Measurements from ENCODE around the gene TMEM156.

The TMEM156 gene

DNA sequence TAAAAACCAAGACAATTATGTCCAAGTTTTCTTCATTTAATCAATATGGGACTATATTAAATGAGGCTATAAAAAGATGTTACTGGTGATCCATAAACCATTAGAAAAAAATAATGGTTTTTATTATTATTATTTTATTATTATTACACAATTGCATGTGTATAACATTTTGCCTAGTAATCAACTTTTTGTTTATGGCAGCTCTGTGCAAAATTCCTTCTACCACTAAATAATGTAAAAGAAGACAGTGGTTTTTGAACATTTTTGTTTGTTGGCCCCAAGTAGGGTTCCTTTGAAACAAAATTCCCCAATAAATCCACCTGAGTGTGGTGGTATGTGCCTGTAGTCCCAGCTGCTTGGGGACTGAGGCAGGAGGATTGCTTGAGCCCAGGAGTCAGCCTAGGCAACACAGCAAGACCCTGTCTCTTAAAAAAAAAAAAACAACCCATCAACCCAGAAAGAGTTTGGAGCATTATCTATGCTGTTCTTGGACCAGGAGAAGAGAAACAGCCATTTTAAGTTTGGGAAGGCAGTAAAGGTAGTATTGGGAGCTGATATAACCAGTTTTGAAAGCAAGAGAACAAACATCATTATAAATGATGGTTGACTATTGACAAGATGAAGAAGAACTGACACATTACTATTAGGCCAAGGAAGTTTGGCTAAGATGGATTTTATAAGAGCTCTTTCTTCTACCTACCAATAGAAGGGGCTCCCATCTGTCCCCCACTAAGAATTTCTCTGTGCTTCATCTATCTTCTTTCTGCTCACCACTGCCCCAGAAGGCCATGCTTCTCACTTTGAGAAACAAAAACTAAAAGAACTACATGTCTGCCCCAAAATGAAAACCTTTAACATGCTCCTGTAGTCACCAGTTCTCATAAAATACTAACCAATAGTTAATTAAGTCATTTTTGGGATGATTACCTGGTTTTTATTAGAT, 2.2 kb downstream of the TMEM156 start:
- Histone ChIP-seq H3K4me1 (ENCODE audit: control insufficient read depth, insufficient read depth, low read length) (no peaks in the 10 kb centered on the region), H3K4me3 (ENCODE audit: insufficient read depth, low read depth, low read length) (no peak overlapping the region), H3K36me3 (ENCODE audit: control insufficient read depth, insufficient read depth, low read length) (no peaks in the 10 kb centered on the region)

DNA sequence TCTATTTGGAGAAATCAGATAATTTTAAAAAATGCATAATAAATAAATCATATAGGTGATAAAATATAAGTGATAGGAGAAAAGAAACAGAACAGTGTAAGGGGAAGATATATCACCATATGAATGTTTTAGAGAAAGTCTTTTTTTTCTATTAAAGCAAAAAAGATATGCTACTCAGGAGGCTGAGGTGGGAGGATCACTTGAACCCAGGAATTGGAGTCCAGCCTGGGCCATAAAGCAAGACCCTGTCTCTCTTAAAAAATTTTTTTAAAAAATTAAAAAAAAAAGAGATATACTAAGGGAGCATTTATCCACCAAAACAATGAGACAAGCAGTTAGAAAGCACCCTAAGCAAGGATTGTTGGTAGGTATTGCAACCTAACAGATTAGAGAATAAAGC, 6.1 kb downstream of the TMEM156 start:
- H3K4me3 ChIP-seq (ENCODE audit: insufficient read depth, low read depth, low read length), result no peak overlapping the region
- no peaks in the 10 kb centered on the region for H3K4me1 ChIP-seq (ENCODE audit: control insufficient read depth, insufficient read depth, low read length)
- no peaks in the 10 kb centered on the region for H3K9me3 ChIP-seq (ENCODE audit: control insufficient read depth, low read length)
- no peaks in the 10 kb centered on the region for H3K36me3 ChIP-seq (ENCODE audit: control insufficient read depth, insufficient read depth, low read length)
- no peak overlapping the region for H3K27ac ChIP-seq (ENCODE audit: insufficient read depth, low read depth, low read length, poor library complexity, severe bottlenecking)
- H3K27me3 ChIP-seq (ENCODE audit: control insufficient read depth, insufficient read depth, low read length, poor library complexity, severe bottlenecking), result no peaks in the 10 kb centered on the region

More for the DNA sequence above, 2.2 kb downstream of the TMEM156 start:
- H3K27me3 ChIP-seq (ENCODE audit: control insufficient read depth, insufficient read depth, low read length, poor library complexity, severe bottlenecking), result no peaks in the 10 kb centered on the region
- no peaks in the 10 kb centered on the region for H3K9me3 ChIP-seq (ENCODE audit: control insufficient read depth, low read length)
- no peak overlapping the region for H3K27ac ChIP-seq (ENCODE audit: insufficient read depth, low read depth, low read length, poor library complexity, severe bottlenecking)

DNA sequence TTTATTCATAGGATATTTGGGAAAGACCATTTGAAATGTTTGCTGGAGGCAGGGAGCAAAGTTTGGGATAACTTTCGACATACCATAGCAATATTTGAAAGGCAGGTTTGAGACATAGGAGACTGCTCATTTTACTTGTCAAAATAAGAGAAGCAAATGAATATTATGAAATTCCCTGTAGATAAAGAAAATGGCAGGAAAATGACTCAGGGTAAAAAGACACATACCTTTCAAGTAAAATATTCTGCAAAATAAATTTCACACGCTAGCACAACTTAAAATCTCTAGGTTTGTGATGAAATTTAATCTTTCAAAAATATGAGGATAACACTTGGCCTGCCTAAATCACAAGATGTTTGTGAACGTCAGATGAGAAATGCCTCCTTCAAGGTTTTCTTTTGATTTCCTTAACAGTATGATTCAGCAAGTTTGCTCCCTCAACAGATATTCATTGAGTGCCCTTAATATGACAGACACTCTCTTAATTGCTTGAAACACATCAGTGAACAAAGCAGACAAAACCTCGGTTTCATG, 6.6 kb downstream of the TMEM156 start:
- Histone ChIP-seq H3K27ac (ENCODE audit: insufficient read depth, low read depth, low read length, poor library complexity, severe bottlenecking) (no peak overlapping the region), H3K9me3 (ENCODE audit: control insufficient read depth, low read length) (no peaks in the 10 kb centered on the region), H3K36me3 (ENCODE audit: control insufficient read depth, insufficient read depth, low read length) (no peaks in the 10 kb centered on the region), H3K4me3 (ENCODE audit: insufficient read depth, low read depth, low read length) (no peak overlapping the region), H3K27me3 (ENCODE audit: control insufficient read depth, insufficient read depth, low read length, poor library complexity, severe bottlenecking) (no peaks in the 10 kb centered on the region), H3K4me1 (ENCODE audit: control insufficient read depth, insufficient read depth, low read length) (no peaks in the 10 kb centered on the region)
- WGBS, 2 experiments, result 90 to 93% methylated on average over 3 of the region's 4 CpGs

DNA sequence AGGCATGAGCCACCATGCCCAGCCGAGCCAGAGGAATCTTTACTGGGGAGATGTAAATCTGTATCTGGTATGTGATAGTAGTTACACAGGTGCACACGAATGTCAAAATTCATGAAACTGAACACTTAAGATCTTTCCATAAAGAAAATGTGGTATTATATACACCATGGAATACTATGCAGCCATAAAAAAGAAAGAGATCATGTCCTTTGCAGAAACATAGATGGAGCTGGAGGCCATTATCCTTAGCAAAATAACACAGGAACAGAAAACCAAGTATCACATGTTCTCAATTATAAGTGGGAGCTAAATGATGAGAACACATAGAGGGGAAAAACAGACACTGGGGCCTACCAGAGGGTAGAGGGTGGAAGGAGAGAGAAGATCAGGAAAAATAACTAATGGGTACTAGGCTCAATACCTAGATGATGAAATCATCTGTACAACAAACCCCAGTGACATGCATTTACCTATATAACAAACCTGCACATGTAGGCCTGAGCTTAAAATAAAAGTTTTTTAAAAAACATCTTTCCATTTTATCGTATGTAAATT, 7.8 kb downstream of the TMEM156 start:
- Histone ChIP-seq H3K9me3 (ENCODE audit: control insufficient read depth, low read length) (no peaks in the 10 kb centered on the region), H3K27me3 (ENCODE audit: control insufficient read depth, insufficient read depth, low read length, poor library complexity, severe bottlenecking) (no peaks in the 10 kb centered on the region), H3K4me3 (ENCODE audit: insufficient read depth, low read depth, low read length) (no peak overlapping the region), H3K27ac (ENCODE audit: insufficient read depth, low read depth, low read length, poor library complexity, severe bottlenecking) (no peak overlapping the region), H3K4me1 (ENCODE audit: control insufficient read depth, insufficient read depth, low read length) (no peaks in the 10 kb centered on the region), H3K36me3 (ENCODE audit: control insufficient read depth, insufficient read depth, low read length) (no peaks in the 10 kb centered on the region)
- WGBS, 2 experiments, result 88 to 94% methylated on average over 3 of the region's 3 CpGs

DNA sequence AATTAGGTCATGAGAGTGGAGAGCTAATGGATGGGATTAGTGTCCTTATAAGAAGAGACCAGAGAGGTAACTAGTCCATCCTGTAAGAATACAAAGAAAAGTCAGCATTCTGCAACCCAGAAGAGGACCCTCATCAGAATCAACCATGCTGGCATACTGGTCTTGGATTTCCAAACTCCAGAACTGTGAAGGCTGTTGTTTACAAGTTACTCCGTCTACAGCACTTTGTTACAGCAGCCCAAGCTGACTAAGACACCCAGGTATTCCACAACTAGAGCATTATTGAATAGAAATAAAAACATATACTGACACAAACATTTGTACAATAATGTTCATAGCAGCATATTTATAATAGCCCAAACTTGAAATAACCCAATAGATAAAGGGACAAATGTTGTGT, 9.2 kb downstream of the TMEM156 start:
- Histone ChIP-seq H3K27ac (ENCODE audit: insufficient read depth, low read depth, low read length, poor library complexity, severe bottlenecking) (no peak overlapping the region), H3K4me3 (ENCODE audit: insufficient read depth, low read depth, low read length) (no peak overlapping the region), H3K4me1 (ENCODE audit: control insufficient read depth, insufficient read depth, low read length) (no peaks in the 10 kb centered on the region), H3K36me3 (ENCODE audit: control insufficient read depth, insufficient read depth, low read length) (no peaks in the 10 kb centered on the region), H3K27me3 (ENCODE audit: control insufficient read depth, insufficient read depth, low read length, poor library complexity, severe bottlenecking) (no peaks in the 10 kb centered on the region), H3K9me3 (ENCODE audit: control insufficient read depth, low read length) (no peaks in the 10 kb centered on the region)
- WGBS, 2 experiments, result 89 to 92% methylated on average over 1 of the region's 1 CpG

DNA sequence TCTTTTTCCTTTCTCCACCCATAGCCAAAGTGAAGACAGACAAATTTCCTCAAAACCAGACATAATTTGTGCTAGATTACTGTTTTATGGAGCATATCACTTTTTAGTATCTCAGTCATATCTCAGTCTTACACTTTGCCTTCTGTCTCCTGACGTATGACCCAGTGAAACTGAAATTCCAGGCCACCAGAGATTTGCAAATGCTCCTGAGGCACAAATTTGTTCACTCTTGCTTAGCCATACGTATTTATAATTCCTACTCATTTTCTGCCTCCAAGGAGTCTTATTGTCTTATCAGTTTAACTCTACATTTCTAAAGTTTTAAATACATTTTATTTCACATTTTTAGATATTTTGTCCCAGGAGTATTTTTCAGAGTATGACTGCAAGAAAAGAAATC, 10.0 kb downstream of the TMEM156 start:
- H3K36me3 ChIP-seq (ENCODE audit: control insufficient read depth, insufficient read depth, low read length), result no peaks in the 10 kb centered on the region
- WGBS, 2 experiments, result 91 to 96% methylated on average over 2 of the region's 2 CpGs
- no peaks in the 10 kb centered on the region for H3K4me1 ChIP-seq (ENCODE audit: control insufficient read depth, insufficient read depth, low read length)

DNA sequence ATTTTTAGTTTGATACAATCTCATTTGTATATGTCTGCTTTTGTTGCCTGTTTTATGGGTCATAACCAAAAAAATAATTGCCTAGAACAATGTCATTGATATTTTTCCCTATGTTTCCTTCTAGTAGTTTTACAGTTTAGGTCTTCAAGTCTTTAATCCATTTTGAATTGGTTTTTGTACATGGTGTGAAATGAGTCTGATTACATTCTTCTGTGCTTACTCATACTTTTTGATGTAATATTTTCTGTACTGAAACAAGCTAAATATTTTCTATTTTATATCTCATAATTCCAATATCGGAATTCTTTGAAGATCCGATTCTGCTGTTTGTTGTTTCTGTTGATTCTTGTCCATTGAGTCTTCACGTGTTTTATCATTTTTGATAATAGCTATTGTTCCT, 10.6 kb downstream of the TMEM156 start:
- Histone ChIP-seq H3K27me3 (ENCODE audit: control insufficient read depth, insufficient read depth, low read length, poor library complexity, severe bottlenecking) (no peaks in the 10 kb centered on the region), H3K36me3 (ENCODE audit: control insufficient read depth, insufficient read depth, low read length) (no peaks in the 10 kb centered on the region), H3K4me3 (ENCODE audit: insufficient read depth, low read depth, low read length) (no peak overlapping the region), H3K4me1 (ENCODE audit: control insufficient read depth, insufficient read depth, low read length) (no peaks in the 10 kb centered on the region), H3K9me3 (ENCODE audit: control insufficient read depth, low read length) (no peaks in the 10 kb centered on the region), H3K27ac (ENCODE audit: insufficient read depth, low read depth, low read length, poor library complexity, severe bottlenecking) (no peak overlapping the region)
- WGBS, 2 experiments, result 93 to 95% methylated on average over 3 of the region's 3 CpGs

More for the DNA sequence above, 10.0 kb downstream of the TMEM156 start:
- H3K4me3 ChIP-seq (ENCODE audit: insufficient read depth, low read depth, low read length), result no peak overlapping the region
- no peak overlapping the region for H3K27ac ChIP-seq (ENCODE audit: insufficient read depth, low read depth, low read length, poor library complexity, severe bottlenecking)
- no peaks in the 10 kb centered on the region for H3K27me3 ChIP-seq (ENCODE audit: control insufficient read depth, insufficient read depth, low read length, poor library complexity, severe bottlenecking)
- no peaks in the 10 kb centered on the region for H3K9me3 ChIP-seq (ENCODE audit: control insufficient read depth, low read length)

DNA sequence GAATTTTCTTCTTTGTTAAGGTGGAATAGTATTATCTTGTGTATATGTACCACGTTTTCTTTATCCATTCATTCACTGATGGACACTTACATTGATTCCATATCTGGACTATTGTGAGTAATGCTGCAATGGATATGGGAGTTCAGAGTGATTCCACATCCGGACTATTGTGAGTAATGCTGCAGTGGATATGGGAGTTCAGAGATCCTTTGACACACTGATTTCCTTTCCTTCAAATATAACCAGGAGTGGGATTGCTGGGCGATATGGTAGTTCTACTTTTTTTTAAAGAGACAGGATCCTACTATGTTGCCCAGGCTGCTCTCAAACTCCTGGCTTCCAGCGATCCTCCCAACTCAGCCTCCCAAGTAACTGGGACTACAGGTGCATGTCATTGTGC, 12.1 kb downstream of the TMEM156 start:
- Histone ChIP-seq H3K4me3 (ENCODE audit: insufficient read depth, low read depth, low read length) (no peak overlapping the region), H3K36me3 (ENCODE audit: control insufficient read depth, insufficient read depth, low read length) (no peaks in the 10 kb centered on the region), H3K27ac (ENCODE audit: insufficient read depth, low read depth, low read length, poor library complexity, severe bottlenecking) (no peak overlapping the region), H3K4me1 (ENCODE audit: control insufficient read depth, insufficient read depth, low read length) (no peaks in the 10 kb centered on the region), H3K27me3 (ENCODE audit: control insufficient read depth, insufficient read depth, low read length, poor library complexity, severe bottlenecking) (no peaks in the 10 kb centered on the region), H3K9me3 (ENCODE audit: control insufficient read depth, low read length) (peaks cover 2% of the 10 kb centered on the region)
- 93 to 98% methylated on average over 3 to 4 of the region's 4 CpGs for WGBS, 2 experiments

DNA sequence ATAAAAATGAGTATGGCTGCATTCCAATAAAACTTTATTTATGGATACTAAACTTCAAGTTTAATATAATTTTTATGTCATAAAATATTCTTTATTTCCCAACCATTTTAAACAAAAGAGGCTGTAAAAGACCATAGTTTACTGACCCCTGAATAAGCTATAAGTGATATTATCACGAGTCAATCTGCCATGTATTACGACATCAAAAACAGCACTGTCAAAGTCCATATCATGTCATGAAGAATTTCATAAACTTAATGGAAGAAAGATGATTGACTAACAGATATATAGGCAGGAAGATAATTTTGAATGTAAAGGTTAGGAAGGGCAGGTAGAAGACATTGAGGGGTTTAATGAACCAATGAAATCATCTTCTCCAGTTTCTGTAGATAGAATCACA, 18.2 kb downstream of the TMEM156 start:
- 75 to 98% methylated on average over 1 to 2 of the region's 2 CpGs for WGBS, 2 experiments
- Histone ChIP-seq H3K4me1 (ENCODE audit: control insufficient read depth, insufficient read depth, low read length) (no peaks in the 10 kb centered on the region), H3K36me3 (ENCODE audit: control insufficient read depth, insufficient read depth, low read length) (no peaks in the 10 kb centered on the region), H3K9me3 (ENCODE audit: control insufficient read depth, low read length) (peaks cover 3% of the 10 kb centered on the region), H3K4me3 (ENCODE audit: insufficient read depth, low read depth, low read length) (no peak overlapping the region), H3K27me3 (ENCODE audit: control insufficient read depth, insufficient read depth, low read length, poor library complexity, severe bottlenecking) (no peaks in the 10 kb centered on the region), H3K27ac (ENCODE audit: insufficient read depth, low read depth, low read length, poor library complexity, severe bottlenecking) (no peak overlapping the region)

DNA sequence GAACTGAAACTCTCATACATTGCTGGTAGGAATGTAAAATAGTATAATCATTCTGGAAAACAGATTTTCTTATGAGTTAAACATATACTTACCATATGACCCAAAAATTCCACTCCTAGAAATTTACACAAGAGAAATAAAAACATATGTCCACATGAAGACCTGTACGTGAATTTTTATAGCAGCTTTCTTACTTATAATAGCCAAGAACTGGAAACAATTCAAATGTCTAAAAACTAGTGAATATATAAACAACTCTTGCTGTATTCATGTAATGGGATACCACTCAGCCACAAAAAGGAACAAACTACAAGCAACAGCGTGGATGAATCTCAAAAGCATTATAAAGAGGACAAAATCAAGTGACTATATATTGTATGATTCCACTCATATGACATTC, 27.5 kb downstream of the TMEM156 start:
- Histone ChIP-seq H3K36me3 (ENCODE audit: control insufficient read depth, insufficient read depth, low read length) (no peaks in the 10 kb centered on the region), H3K4me1 (ENCODE audit: control insufficient read depth, insufficient read depth, low read length) (no peaks in the 10 kb centered on the region), H3K4me3 (ENCODE audit: insufficient read depth, low read depth, low read length) (no peak overlapping the region), H3K9me3 (ENCODE audit: control insufficient read depth, low read length) (no peaks in the 10 kb centered on the region), H3K27ac (ENCODE audit: insufficient read depth, low read depth, low read length, poor library complexity, severe bottlenecking) (no peak overlapping the region), H3K27me3 (ENCODE audit: control insufficient read depth, insufficient read depth, low read length, poor library complexity, severe bottlenecking) (no peaks in the 10 kb centered on the region)
- 80 to 100% methylated on average over 1 to 2 of the region's 2 CpGs for WGBS, 2 experiments
